ENCODE measurements around the gene DCLK1. TPM values are rescaled to one million over a fixed set of nuclear protein-coding genes. Genes with fewer than 3 reads are reported as not detected.

DCLK1 gene
- total and polyA plus RNA-seq, 10 of the 15 experiments (the other 5 are each of a cell fraction or from before 2014, with no cell fraction given), result not detected

DNA sequence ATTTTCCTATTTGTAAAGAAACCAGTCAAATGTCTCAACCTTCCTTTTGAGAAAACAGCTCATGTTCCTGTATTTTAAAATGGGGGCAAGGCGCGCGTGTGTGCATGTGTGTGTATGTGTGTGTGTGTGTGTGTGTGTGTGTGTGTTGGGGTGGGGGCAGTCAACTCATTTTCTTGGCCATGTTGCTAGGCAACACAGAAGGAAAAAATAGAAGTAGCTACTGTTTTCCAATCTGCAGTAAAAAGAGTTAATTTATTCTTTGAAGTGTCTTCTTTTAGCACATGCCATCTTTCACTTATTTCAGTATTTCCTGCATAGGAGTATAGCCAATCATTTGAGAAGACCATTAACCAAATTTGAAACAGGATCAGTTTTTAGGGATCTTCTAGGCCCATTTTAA lies 279.3 kb downstream of the DCLK1 start:
- 97% methylated on average over 3 of the region's 3 CpGs for WGBS (ENCODE audit: insufficient coverage, insufficient replicate concordance, low lambda C conversion rate, missing lambda C conversion rate)
- H3K36me3 ChIP-seq (ENCODE audit: control insufficient read depth in 2 of 2, insufficient read depth in 2 of 2, low read length in 1 of 2), result no peaks in the 10 kb centered on the region
- CTCF ChIA-PET, result interaction anchor here (0.6 to 1.5 kb wide), 2 partner anchors 25 to 123 kb away, joined by 3 to 4 read pairs; no protein-coding TSS in a partner anchor
- H3K27me3 ChIP-seq (replicated peaks in 1 of 2; ENCODE audit: control insufficient read depth in 2 of 2, insufficient read depth in 2 of 2, low read length in 1 of 2), result no peaks in the 10 kb centered on the region
- H3K79me2 ChIP-seq (ENCODE audit: control insufficient read depth, insufficient read depth, low read length), result no peaks in the 10 kb centered on the region
- ATAC-seq (no peak), FAIRE-seq (no peak), DNase-seq (ENCODE audit: low read depth, low spot score) (no peak)
- SMC1A ChIA-PET (ENCODE audit: uncharacterized antibody, unreplicated experiment), result no interaction called here
- BruUV-seq (replicated peaks), result no TSS peak
- no peaks in the 10 kb centered on the region for H3K9me3 ChIP-seq (replicated peaks; ENCODE audit: control insufficient read depth, insufficient read depth, low read length)
- intact Hi-C loops (cut with micrococcal nuclease; ENCODE audit: unreplicated experiment), result no loop called here
- in situ Hi-C loops (cut with MboI), result no loop called here
- no peak overlapping the region for H3K9ac ChIP-seq (ENCODE audit: control insufficient read depth, insufficient read depth, low read length)
- no peaks in the 10 kb centered on the region for H3K4me1 ChIP-seq (ENCODE audit: control insufficient read depth, insufficient read depth, low read length)
- TF ChIP-seq TCF12 (IDR thresholded peaks at IDR 0.05; ENCODE audit: low read depth, low read length), result no peak
- TF ChIP-seq SPI1 (IDR thresholded peaks at IDR 0.05; ENCODE audit: borderline replicate concordance, insufficient read depth, low read depth, low read length), result no peak
- no peak for TF ChIP-seq CBX5 (IDR thresholded peaks at IDR 0.05; ENCODE audit: low read depth)
- TF ChIP-seq, protein P1, sequence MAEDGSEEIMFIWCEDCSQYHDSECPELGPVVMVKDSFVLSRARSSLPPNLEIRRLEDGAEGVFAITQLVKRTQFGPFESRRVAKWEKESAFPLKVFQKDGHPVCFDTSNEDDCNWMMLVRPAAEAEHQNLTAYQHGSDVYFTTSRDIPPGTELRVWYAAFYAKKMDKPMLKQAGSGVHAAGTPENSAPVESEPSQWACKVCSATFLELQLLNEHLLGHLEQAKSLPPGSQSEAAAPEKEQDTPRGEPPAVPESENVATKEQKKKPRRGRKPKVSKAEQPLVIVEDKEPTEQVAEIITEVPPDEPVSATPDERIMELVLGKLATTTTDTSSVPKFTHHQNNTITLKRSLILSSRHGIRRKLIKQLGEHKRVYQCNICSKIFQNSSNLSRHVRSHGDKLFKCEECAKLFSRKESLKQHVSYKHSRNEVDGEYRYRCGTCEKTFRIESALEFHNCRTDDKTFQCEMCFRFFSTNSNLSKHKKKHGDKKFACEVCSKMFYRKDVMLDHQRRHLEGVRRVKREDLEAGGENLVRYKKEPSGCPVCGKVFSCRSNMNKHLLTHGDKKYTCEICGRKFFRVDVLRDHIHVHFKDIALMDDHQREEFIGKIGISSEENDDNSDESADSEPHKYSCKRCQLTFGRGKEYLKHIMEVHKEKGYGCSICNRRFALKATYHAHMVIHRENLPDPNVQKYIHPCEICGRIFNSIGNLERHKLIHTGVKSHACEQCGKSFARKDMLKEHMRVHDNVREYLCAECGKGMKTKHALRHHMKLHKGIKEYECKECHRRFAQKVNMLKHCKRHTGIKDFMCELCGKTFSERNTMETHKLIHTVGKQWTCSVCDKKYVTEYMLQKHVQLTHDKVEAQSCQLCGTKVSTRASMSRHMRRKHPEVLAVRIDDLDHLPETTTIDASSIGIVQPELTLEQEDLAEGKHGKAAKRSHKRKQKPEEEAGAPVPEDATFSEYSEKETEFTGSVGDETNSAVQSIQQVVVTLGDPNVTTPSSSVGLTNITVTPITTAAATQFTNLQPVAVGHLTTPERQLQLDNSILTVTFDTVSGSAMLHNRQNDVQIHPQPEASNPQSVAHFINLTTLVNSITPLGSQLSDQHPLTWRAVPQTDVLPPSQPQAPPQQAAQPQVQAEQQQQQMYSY (CRISPR knock-in tag; IDR thresholded peaks at IDR 0.05), result no peak
- TF ChIP-seq JUND (IDR thresholded peaks at IDR 0.05; ENCODE audit: low read depth, low read length), result no peak
- TF ChIP-seq, protein P2, sequence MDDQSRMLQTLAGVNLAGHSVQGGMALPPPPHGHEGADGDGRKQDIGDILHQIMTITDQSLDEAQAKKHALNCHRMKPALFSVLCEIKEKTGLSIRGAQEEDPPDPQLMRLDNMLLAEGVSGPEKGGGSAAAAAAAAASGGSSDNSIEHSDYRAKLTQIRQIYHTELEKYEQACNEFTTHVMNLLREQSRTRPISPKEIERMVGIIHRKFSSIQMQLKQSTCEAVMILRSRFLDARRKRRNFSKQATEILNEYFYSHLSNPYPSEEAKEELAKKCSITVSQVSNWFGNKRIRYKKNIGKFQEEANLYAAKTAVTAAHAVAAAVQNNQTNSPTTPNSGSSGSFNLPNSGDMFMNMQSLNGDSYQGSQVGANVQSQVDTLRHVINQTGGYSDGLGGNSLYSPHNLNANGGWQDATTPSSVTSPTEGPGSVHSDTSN (IDR thresholded peaks at IDR 0.05; ENCODE audit: insufficient replicate concordance, low read depth, low read length), result no peak
- no peak overlapping the region for H3K27ac ChIP-seq (ENCODE audit: control insufficient read depth, insufficient read depth)
- RAD21 ChIA-PET (ENCODE audit: unreplicated experiment), result no interaction called here
- H4K20me1 ChIP-seq (ENCODE audit: control insufficient read depth, insufficient read depth), result no peaks in the 10 kb centered on the region
- H3K4me3 ChIP-seq, result no peak overlapping the region
- no peak overlapping the region for H2AFZ ChIP-seq (ENCODE audit: control insufficient read depth, low read depth, low read length)
- no peak overlapping the region for H3K4me2 ChIP-seq (ENCODE audit: control insufficient read depth, insufficient read depth)
- POLR2A ChIA-PET, result interaction anchor here (0.7 kb wide), 1 partner anchor 43 kb away, joined by 3 read pairs; no protein-coding TSS in a partner anchor
